Keratinocyte (primary cell): ENCODE measurements around the gene TCF20. TPM values are rescaled to one million over a fixed set of nuclear protein-coding genes. Genes with fewer than 3 reads are reported as not detected.
A peak's percentile ranks its signal among the peaks of the same experiment; 100 is the strongest.

Source experiments
- DNase-seq: peaks from one replicate; pipeline ENCODE4 v3.0.0-alpha.2; 2011; ENCODE audit warnings: low read depth, missing footprints, low spot score
- FAIRE-seq: peaks from 2 replicates; lab custom pipeline; 2011; peaks lifted over from hg19 to GRCh38; lab: Jason Lieb, UNC
- H2AFZ ChIP-seq: 2 replicates; pipeline ENCODE4 v1.6.0; 2012; ENCODE audit warnings: low read length, control low read depth, inconsistent platforms; ENCODE audit not compliant: control insufficient read depth
- H3K27ac ChIP-seq: 2 replicates; pipeline ENCODE4 v1.5.1; 2011; ENCODE audit warnings: low read length; ENCODE audit not compliant: control insufficient read depth, insufficient read depth
- H3K27me3 ChIP-seq: 3 replicates; pipeline ENCODE4 v1.6.0; 2011; ENCODE audit warnings: low read length; ENCODE audit not compliant: control insufficient read depth, insufficient read depth; ENCODE audit errors: extremely low read depth
- H3K36me3 ChIP-seq, 2 experiments: 2 replicates in 1 of 2; 3 replicates in 1 of 2; pipeline ENCODE4 v1.5.1; 2011; ENCODE audit warnings: low read length in 2 of 2, mild to moderate bottlenecking in 1 of 2; ENCODE audit not compliant: control insufficient read depth in 2 of 2, insufficient read depth in 2 of 2; ENCODE audit errors: extremely low read depth in 1 of 2
- H3K4me1 ChIP-seq: 3 replicates; pipeline ENCODE4 v1.5.1; 2011; ENCODE audit warnings: low read length; ENCODE audit not compliant: control insufficient read depth, insufficient read depth; ENCODE audit errors: extremely low read depth
- H3K4me2 ChIP-seq: 3 replicates; pipeline ENCODE4 v1.6.0; 2011; ENCODE audit warnings: low read depth, low read length; ENCODE audit not compliant: control insufficient read depth, insufficient read depth; ENCODE audit errors: extremely low read depth
- H3K4me3 ChIP-seq, 3 experiments: fragments of 200-600 bp in 1 of 3; sonication (generic) in 1 of 3; 2 replicates in 2 of 3; 3 replicates in 1 of 3; pipeline ENCODE4 v1.5.1; 2011 to 2016; ENCODE audit warnings: low read length in 3 of 3, mild to moderate bottlenecking in 3 of 3, control low read depth in 2 of 3, inconsistent platforms in 1 of 3, low read depth in 1 of 3, mixed read lengths in 1 of 3, mixed run types in 1 of 3, moderate library complexity in 1 of 3; ENCODE audit not compliant: control insufficient read depth in 2 of 3, insufficient read depth in 2 of 3; ENCODE audit errors: extremely low read depth in 1 of 3
- H3K79me2 ChIP-seq: 2 replicates; pipeline ENCODE4 v1.6.0; 2012; ENCODE audit warnings: low read length; ENCODE audit not compliant: control insufficient read depth, insufficient read depth
- H3K9ac ChIP-seq: 3 replicates; pipeline ENCODE4 v1.6.0; 2011; ENCODE audit warnings: low read length; ENCODE audit not compliant: control insufficient read depth, insufficient read depth; ENCODE audit errors: extremely low read depth
- H3K9me1 ChIP-seq: 3 replicates; pipeline ENCODE4 v1.6.0; 2011; ENCODE audit warnings: low read length; ENCODE audit not compliant: control insufficient read depth, insufficient read depth; ENCODE audit errors: extremely low read depth
- H3K9me3 ChIP-seq: 2 replicates; pipeline ENCODE4 v1.5.1; 2012; ENCODE audit warnings: low read depth, low read length; ENCODE audit not compliant: control insufficient read depth
- H4K20me1 ChIP-seq: 3 replicates; pipeline ENCODE4 v1.6.0; 2011; ENCODE audit warnings: low read length; ENCODE audit not compliant: control insufficient read depth, insufficient read depth; ENCODE audit errors: extremely low read depth
- EZH2 ChIP-seq: IDR thresholded peaks from one replicate; pipeline ENCODE4 v1.6.1; 2012; ENCODE audit warnings: inconsistent platforms, mild to moderate bottlenecking, low read length, moderate library complexity
- dilution Hi-C: fragments of 300-500 bp; cut with MboI; formaldehyde crosslinking; loops from one replicate; pipeline ENCODE4 v1.7.0; 2020; ENCODE audit warnings: low sequenced_read_pairs; ENCODE audit not compliant: extremely low pct_ligation_motif_present
- polyA plus RNA-seq, 5 experiments: library from polyadenylated mRNA; depleted of rRNA in 3 of 5; stranded (reverse) in 3 of 5; stranded (forward) in 1 of 5; unstranded in 1 of 5; fragments of >200 nt; gene quantifications; 1 replicate in 1 of 5; 2 replicates in 3 of 5; 3 replicates in 1 of 5; pipeline versions ENCODE4 v1.2.1 to v1.2.3, GENCODE V29; 2011 to 2012; ENCODE audit warnings: missing spikeins in 2 of 5, low read depth in 1 of 5, low replicate concordance in 1 of 5
- TF ChIP-seq, protein P1 (sequence below), 3 experiments: IDR thresholded peaks in 1 of 3; conservative IDR thresholded peaks in 1 of 3; optimal IDR thresholded peaks in 1 of 3; 2 replicates in 2 of 3; 3 replicates in 1 of 3; pipeline versions ENCODE3 to v1.5.1; 2011; ENCODE audit warnings: low read length in 3 of 3, mild to moderate bottlenecking in 3 of 3, moderate library complexity in 2 of 3, control low read depth in 1 of 3, inconsistent platforms in 1 of 3; ENCODE audit not compliant: insufficient read depth in 2 of 3; ENCODE audit errors: extremely low read depth in 1 of 3

TCF20 gene
- polyA plus RNA-seq, 1 donor (not counting 4 experiments of a cell fraction or from before 2014, with no cell fraction given): 23.9 TPM

DNA sequence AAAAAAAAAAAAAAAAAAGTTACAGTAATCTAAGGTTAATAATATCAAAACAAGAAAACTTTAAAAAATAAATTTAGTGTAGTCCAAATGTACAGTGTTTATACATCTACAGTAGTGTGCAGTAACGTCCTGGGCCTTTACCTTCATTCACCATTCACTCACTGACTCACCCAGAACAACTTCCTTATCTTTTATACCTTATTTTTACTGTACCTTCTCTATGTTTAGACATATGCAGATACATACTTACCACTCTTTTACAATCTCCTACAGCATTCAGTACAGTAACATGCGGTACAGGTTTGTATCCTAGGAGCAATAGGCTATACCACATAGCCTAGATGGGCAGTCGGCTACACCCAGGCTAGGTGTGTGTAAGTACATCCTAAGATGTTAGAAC is 38.5 kb downstream of the TCF20 start:
- Histone ChIP-seq H3K9me3 (no peaks in the 10 kb centered on the region), H3K4me3 (no peak overlapping the region), H3K36me3 (peaks cover 0 to 3% of the 10 kb centered on the region in 2 experiments), H3K9ac (no peak overlapping the region), H3K4me1 (no peaks in the 10 kb centered on the region), H3K27ac (no peak overlapping the region), H3K27me3 (no peaks in the 10 kb centered on the region), H3K4me2 (no peak overlapping the region), H3K9me1 (no peaks in the 10 kb centered on the region), H2AFZ (no peak overlapping the region), H3K79me2 (peaks cover 92% of the 10 kb centered on the region), H4K20me1 (peaks cover 42% of the 10 kb centered on the region)
- no peak for TF ChIP-seq EZH2
- TF ChIP-seq, protein P1, sequence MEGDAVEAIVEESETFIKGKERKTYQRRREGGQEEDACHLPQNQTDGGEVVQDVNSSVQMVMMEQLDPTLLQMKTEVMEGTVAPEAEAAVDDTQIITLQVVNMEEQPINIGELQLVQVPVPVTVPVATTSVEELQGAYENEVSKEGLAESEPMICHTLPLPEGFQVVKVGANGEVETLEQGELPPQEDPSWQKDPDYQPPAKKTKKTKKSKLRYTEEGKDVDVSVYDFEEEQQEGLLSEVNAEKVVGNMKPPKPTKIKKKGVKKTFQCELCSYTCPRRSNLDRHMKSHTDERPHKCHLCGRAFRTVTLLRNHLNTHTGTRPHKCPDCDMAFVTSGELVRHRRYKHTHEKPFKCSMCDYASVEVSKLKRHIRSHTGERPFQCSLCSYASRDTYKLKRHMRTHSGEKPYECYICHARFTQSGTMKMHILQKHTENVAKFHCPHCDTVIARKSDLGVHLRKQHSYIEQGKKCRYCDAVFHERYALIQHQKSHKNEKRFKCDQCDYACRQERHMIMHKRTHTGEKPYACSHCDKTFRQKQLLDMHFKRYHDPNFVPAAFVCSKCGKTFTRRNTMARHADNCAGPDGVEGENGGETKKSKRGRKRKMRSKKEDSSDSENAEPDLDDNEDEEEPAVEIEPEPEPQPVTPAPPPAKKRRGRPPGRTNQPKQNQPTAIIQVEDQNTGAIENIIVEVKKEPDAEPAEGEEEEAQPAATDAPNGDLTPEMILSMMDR (optimal IDR thresholded peaks at IDR 0.05 in 1 of 3, IDR thresholded peaks at IDR 0.05 in 1 of 3, conservative IDR thresholded peaks at IDR 0.05 in 1 of 3; ENCODE audit: extremely low read depth in 1 of 3, insufficient read depth in 2 of 3, low read length in 3 of 3): no peak
- dilution Hi-C loops: no loop called here
- FAIRE-seq (no peak), DNase-seq (no peak)

DNA sequence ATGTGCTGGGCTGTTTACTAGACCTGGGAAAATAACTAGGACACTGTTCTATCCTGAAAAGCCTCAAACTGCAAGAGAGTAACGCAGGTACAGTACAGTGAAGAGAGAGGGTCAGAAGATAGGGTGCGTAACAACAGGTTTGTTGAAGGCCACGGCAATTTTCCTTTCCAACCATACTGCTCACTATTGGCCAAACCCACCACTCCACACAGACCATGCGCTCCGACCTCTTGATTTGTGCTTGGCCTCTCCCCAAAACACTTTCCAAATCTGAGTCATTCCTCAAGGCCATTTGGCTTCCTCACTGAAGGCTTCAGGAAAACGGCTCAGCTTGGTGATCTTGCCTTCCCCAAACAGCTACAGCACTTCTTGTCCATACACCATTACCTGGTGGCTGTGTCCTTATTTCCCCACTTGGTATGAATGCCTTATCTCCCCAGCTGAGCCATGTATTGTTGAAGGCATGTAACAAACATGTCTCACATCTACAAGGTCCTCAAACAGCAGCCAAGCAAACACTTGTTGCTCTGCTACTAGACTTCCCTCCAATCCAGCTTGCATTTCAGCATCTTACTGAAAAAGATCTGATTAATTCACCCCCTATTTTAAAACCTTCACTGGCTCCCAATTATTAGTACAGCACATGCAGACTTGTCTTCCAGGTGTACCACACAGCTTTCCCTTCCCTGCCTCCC is 40.9 kb downstream of the TCF20 start:
- no peak overlapping the region for H3K4me3 ChIP-seq
- no peak overlapping the region for H3K4me2 ChIP-seq
- dilution Hi-C loops: no loop called here
- H2AFZ ChIP-seq: no peak overlapping the region
- H3K9ac ChIP-seq: no peak overlapping the region
- no peak overlapping the region for H3K27ac ChIP-seq
- H3K9me3 ChIP-seq: no peaks in the 10 kb centered on the region
- peaks cover 88% of the 10 kb centered on the region for H3K79me2 ChIP-seq
- H4K20me1 ChIP-seq: peaks cover 34% of the 10 kb centered on the region
- no peaks in the 10 kb centered on the region for H3K36me3 ChIP-seq
- no peaks in the 10 kb centered on the region for H3K27me3 ChIP-seq
- DNase-seq (no peak), FAIRE-seq (peak; percentile 44)
- H3K9me1 ChIP-seq: no peaks in the 10 kb centered on the region
- H3K4me1 ChIP-seq: no peaks in the 10 kb centered on the region
- TF ChIP-seq EZH2: no peak
- TF ChIP-seq, protein P1 (optimal IDR thresholded peaks at IDR 0.05 in 1 of 3, IDR thresholded peaks at IDR 0.05 in 1 of 3, conservative IDR thresholded peaks at IDR 0.05 in 1 of 3; ENCODE audit: extremely low read depth in 1 of 3, insufficient read depth in 2 of 3, low read length in 3 of 3): no peak
